Nucleus accumbens (tissue), 56 donors: ENCODE results near the gene AFF4.

Experiments used
- DNase-seq, 56 donors: peaks; one replicate each; lab custom pipeline; 2025; lab: John Stamatoyannopoulos, UW

The AFF4 gene

GRCh38 chr5:132895719-132896305, 67.6 kb downstream of the AFF4 start:
- DNase-seq = no peak

- DNase-seq = no peak
These were observed 72.6 kb downstream of the AFF4 start for GRCh38 chr5:132890817-132891216.

GRCh38 chr5:132889501-132889900, 73.9 kb downstream of the AFF4 start:
- DNase-seq = no peak

GRCh38 chr5:132887283-132887682, 76.2 kb downstream of the AFF4 start:
- DNase-seq = no peak

DNA sequence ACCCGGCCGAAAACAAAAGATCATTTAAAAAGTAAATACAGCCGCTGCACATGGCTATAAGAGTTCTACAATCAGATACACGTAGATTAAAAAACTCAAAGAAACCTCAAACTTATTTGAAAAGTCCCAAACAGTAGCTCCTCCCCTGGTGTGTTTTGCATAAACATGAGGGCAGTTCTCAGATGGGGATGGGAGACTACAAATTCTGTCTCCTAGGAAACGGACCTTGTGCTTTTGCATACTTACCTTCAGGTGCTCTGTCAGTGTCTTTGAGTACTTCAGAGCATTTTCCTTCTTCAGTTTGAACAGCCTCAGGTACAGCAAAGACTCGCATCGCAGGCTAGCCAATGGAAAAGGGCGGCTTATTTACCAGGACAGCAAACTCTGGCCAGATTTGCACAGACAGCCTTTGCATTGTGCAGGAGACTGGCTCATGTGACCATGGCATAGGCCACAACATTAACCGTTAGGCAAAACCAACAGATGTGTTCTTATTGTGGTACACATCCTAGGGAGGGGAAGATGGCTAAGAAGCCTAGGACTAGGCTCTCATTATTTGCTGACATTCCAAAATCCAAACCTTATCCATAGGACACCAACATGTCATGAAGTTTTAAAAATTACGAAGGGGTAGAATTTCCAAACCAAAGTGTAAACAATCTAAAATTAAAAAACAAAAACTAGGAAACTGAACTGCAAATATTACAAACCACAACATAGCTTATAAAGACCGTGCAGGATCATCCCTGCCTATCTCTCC, 77.2 kb downstream of the AFF4 start:
- DNase-seq = peak in 3 of 56 donors; percentile 5 to 18 (median 9)

DNA sequence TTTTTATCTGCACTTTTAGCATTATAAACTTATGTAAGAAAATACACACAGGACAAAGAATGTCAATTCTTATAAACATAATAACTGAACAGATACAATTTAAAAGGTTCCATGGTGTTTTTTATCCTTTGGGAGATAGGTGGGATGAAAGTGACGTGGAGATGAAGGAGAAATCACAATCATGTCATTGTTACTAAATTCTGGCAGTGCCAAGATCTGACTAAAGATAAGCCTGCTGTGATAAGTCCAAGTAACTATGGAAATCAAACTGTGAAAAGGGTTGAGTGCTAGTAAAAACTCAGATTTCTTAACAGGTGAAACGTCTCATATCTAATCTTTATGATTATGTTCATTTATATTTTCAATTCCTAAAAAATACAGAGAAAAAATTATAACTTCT, 78.9 kb downstream of the AFF4 start:
- no peak for DNase-seq

DNA sequence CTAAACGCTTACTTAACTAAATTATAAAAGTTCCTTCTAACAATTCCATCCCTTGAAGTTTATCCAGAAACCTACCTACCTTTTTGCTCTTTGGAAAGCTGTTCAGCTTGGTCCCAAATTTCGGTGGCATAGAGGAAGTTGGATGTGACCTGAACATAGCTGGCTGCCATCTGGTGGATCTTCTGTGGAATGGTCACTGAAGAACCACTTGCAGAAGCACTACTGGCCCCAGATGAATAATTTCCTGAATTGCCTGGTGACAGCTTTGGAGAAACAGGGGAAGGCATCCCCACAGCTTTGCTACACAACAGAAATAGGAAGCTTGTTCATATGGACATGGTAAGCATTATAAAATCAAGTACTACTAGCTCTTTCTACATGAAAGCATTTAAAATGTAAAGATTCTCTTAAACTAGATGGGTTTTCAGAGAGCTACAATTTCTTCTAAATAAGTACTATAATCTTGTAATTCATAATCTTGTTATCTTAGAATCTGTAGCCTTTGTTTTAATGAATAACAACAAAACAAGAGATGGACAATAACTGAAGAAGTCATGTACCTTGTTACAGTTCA, 80.1 kb downstream of the AFF4 start:
- peak in 36 of 56 donors; percentile 6 to 72 (median 32) for DNase-seq

- DNase-seq = peak in 13 of 56 donors; percentile 7 to 28 (median 10)
These were observed 85.5 kb downstream of the AFF4 start for GRCh38 chr5:132877938-132878337.

- DNase-seq = no peak
These were observed 86.0 kb downstream of the AFF4 start for GRCh38 chr5:132877466-132877865.

- no peak for DNase-seq
These were observed 87.2 kb downstream of the AFF4 start for GRCh38 chr5:132876020-132876759.

GRCh38 chr5:132873930-132874271, 89.5 kb downstream of the AFF4 start:
- no peak for DNase-seq

GRCh38 chr5:132873119-132873929, 90.1 kb downstream of the AFF4 start, which contains the start of gene LEAP2:
Gene LEAP2, plus strand, starts transcription at chr5:132873668. Its CDS starts 27 bp downstream, at chr5:132873695.
- no peak for DNase-seq

GRCh38 chr5:132872788-132873118, 90.7 kb downstream of the AFF4 start:
- DNase-seq = no peak

DNA sequence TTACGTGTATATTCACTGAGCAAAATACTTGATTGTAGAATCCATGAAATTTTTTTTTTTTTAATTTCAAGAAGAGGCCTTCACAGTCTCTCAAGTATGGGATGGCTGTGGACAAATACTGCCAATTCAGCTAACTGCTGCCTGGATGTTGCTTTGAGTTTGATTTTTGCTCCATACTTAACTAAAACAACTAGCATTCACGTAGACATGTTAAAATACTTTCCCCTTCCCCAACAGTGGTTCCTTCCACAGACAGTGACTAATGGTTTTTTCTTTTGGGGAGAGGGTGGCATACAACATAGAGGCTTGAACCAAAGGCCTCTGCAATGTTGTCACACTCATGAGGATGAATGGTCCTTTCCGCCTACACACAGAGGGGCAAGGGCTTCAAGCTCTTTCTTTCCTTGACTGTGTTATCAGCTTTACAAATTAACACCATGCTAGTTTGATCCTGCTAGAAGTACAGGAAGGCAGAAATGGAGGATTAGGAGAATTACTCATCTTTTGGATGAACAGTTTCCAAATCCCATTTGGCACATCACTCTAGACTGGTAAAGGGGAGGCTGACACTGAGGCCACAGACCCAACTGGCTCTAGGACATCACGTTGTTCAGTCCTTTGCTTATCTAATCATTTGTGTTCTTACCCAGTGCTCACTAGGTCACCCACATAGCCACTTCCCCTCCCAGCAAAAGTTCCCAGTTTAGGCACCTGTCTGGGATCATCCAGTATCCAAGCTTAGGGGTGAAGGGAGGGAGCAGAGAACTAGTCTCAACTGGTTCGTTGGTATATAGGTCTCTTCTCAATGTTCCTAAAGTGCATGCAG, 91.8 kb downstream of the AFF4 start:
- DNase-seq = no peak

GRCh38 chr5:132870801-132871200, 92.6 kb downstream of the AFF4 start:
- DNase-seq = no peak

DNA sequence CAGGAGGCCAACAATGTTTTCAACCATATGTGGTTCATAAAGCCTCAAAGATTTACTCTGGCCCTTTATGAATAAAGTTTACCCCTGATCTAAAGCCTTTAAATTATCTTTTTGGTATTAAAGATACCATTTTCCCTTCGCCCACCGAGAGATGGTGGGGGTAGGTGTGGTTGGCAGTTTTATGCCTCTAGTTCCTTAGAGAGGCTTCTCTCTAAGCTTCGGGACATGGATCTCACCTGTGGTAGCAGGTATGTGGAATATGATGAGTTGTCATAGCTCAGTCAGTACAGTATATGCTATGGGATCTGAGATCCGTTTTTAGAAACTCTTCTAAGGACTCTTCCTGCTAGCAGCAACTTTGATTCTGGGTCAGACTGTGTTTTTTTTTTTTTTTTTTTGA, 94.7 kb downstream of the AFF4 start:
- DNase-seq = no peak

- DNase-seq = no peak
These were observed 96.4 kb downstream of the AFF4 start for GRCh38 chr5:132867046-132867451.

- peak; percentile 83 to 99 (median 97) for DNase-seq
These were observed 96.9 kb downstream of the AFF4 start, which contains the start of the genes GDF9 and UQCRQ for GRCh38 chr5:132866342-132867045. Gene GDF9, minus strand, starts transcription at chr5:132866469. Its CDS starts 1,936 bp downstream, at chr5:132864533. Gene UQCRQ, plus strand, starts transcription at chr5:132866642. Its CDS starts 240 bp downstream, at chr5:132866882.
